CD4-positive, alpha-beta T cell treated with Interleukin-15 for 4 hours (primary cell): ENCODE results near the gene RFC4.

ENCODE experiments used
- DNase-seq: peaks from one replicate; pipeline ENCODE4 v3.0.0-alpha.2; 2020; ENCODE audit warnings: low spot score

The RFC4 gene

DNA sequence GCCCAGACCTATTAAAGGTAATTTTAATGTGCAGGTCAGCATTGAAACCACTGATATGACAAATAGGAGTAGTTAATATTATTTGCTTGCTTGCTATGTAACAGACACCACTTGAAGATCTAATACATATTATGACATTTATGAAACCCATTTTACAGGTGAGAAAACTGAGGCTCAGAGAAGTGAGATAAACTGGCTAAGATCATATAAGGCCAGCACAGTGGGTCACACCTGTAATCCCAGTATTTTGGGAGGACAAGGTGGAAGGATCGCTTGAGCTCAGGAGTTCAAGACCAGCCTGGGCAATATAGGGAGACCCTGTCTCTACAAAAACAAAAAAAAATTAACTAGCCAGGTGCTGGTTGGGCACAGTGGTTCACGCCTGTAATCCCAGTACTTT lies 56.0 kb downstream of the RFC4 start:
- DNase-seq, result no peak

DNA sequence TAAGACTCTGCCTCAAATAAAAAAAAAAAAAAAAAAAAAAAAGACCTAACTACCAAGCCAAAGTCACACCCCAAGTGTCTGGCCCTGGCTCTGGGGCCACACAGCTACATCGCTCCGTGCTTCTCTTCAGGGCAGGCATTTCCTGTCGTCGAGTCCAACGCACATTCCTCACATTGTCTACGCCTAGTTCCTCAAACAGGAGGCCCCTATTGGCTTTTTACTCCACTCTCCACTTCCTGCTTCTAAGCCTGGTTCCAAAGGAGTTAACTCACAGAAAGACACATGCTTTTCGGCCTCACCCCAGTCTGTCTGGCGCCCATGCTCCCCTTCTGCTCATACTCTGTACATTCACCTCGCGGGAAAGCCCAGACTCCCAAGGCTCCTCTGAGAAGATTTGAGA lies 60.3 kb downstream of the RFC4 start:
- DNase-seq, result no peak

DNA sequence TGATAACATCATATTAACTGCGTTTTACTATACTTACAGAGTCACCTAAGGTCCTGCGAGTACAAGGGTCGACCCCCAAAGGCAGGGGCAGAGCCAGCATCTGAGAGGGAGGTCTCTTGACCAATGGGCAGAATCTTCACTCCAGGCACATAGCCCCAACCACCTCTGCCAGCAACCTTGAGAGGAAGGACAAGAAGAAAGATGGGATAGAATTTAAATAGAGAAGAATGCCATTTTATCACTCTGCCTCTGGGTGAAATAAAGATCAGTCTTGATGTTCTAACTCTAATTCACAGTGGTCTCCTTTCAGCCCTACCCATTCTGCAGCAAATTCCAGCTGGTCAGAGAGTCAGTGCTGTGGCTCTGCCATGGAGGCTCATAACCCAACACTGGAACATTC lies 62.6 kb downstream of the RFC4 start:
- DNase-seq, result no peak

DNA sequence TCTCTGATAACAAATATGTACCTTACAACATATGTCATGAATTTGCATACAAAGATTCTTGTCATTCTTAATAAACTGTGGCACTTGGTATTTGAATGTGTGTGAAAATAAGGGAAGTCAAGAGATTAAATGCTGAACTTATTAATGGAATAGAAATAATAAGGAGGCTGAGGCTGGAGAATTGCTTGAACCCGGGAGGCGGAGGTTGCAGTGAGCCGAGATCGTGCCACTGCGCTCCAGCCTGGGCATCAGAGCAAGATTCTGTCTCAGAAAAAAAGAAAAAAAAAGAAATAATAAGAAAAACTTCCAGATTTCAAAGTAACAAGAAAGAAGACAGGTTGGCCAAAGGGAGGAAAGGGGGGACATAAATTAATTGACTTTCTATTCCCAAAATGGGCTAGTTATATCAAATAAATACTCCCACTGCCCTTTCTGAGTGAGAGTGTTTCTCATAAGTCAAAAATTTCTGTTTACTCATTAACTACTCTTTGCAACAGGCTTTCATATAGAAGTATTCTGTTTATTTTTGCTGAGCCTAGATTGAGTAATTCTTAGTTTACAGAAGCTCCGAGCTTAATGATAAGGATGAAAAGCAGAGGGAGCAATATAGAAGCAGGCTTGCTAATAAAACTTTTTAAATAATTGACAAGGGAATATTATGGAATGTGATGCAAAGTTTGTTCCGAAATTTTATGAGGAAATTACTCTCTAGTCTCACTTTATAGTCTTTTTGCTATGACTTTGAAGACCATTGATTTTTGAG lies 63.5 kb downstream of the RFC4 start:
- DNase-seq, result no peak
